ENCODE measurements around the gene TPSB2. TPM values are rescaled to one million over a fixed set of nuclear protein-coding genes. Genes with fewer than 3 reads are reported as not detected.

Gene TPSB2
- total RNA-seq, 4 donors from 2014 or later = 10.5 to 158 (median 40.1) TPM

DNA sequence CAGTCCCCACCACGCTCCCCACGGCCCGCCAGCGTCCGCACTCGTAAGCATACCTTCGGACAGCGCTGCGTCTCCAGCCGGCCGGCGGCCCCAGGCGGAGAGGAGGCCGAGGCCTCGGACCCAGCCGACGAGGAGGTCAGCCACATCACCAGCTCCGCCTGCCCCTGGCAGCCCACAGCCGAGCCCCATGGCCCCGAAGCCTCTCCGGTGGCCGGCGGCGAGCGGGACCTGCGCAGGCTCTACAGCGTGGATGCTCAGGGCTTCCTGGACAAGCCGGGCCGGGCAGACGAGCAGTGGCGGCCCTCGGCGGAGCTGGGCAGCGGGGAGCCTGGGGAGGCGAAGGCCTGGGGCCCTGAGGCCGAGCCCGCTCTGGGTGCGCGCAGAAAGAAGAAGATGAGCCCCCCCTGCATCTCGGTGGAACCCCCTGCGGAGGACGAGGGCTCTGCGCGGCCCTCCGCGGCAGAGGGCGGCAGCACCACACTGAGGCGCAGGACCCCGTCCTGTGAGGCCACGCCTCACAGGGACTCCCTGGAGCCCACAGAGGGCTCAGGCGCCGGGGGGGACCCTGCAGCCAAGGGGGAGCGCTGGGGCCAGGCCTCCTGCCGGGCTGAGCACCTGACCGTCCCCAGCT, 9.8 kb downstream of the TPSB2 start:
- TF ChIP-seq CTCF (IDR thresholded peaks at IDR 0.05) = no peak
- no peak for TF ChIP-seq POLR2A (IDR thresholded peaks at IDR 0.05)
- 91% methylated on average over 28 to 52 of the region's 55 CpGs for WGBS, 2 donors
- no peak for DNase-seq (ENCODE audit: low spot score in 2 of 2)
- intact Hi-C loops (cut with DNase I; ENCODE audit: low total_unique reads) = no loop called here
- H3K4me3 ChIP-seq (ENCODE audit: low read depth, poor library complexity, severe bottlenecking) = no peak overlapping the region

DNA sequence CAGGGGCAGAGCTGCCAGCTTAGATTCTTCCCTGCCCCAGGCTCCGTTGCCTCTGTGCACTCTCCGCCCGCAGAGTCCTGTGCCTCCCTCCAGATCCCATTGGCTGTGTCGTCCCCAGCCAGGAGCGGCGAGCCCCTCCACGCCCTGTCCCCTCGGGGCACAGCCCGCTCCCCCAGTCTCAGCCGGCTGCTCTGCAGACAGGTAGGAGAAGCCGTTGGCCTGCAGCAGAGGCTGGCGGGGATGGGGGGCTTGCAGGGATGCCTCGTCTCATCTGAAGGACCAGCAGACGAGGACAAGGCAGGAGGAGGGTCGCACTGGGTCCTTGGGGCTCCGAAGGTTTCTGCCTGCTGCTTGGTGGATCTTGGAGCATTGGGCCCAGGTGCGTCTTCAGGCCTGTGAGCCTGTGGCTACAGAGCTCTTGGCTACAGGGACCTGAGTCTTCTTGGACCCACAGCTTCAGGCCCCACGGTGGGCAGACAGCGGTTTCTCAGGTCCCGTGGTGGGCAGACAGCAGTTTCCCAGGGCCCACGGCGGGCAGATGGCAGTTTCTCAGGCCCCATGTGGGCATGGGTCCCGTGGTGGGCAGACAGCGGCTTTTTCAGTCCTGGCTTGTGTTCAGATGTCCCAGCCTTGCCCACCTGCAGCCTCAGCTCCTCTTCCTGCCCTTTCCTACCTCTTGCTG, 10.9 kb downstream of the TPSB2 start:
- 81 to 85% methylated on average over 17 to 24 of the region's 24 CpGs for WGBS, 2 donors
- H3K4me3 ChIP-seq (ENCODE audit: low read depth, poor library complexity, severe bottlenecking) = no peak overlapping the region
- intact Hi-C loops (cut with DNase I; ENCODE audit: low total_unique reads) = no loop called here
- TF ChIP-seq CTCF (IDR thresholded peaks at IDR 0.05) (no peak), POLR2A (IDR thresholded peaks at IDR 0.05) (no peak)
- no peak for DNase-seq (ENCODE audit: low spot score in 2 of 2)

- no peak overlapping the region for H3K4me3 ChIP-seq (ENCODE audit: low read depth, poor library complexity, severe bottlenecking)
- intact Hi-C loops (cut with DNase I; ENCODE audit: low total_unique reads) = no loop called here
- DNase-seq (ENCODE audit: low spot score in 2 of 2) = no peak
- 82 to 83% methylated on average over 47 to 49 of the region's 49 CpGs for WGBS, 2 donors
- TF ChIP-seq CTCF (IDR thresholded peaks at IDR 0.05) (no peak), POLR2A (IDR thresholded peaks at IDR 0.05) (no peak)
Measured at GRCh38 chr16:1218061-1218929, 11.7 kb downstream of the TPSB2 start.

- WGBS, 2 donors = 78 to 82% methylated on average over 23 to 24 of the region's 24 CpGs
- TF ChIP-seq CTCF (IDR thresholded peaks at IDR 0.05) (no peak), POLR2A (IDR thresholded peaks at IDR 0.05) (no peak)
- intact Hi-C loops (cut with DNase I; ENCODE audit: low total_unique reads) = no loop called here
- H3K4me3 ChIP-seq (ENCODE audit: low read depth, poor library complexity, severe bottlenecking) = no peak overlapping the region
- DNase-seq (ENCODE audit: low spot score in 2 of 2) = no peak
Measured at GRCh38 chr16:1217526-1217925, 12.5 kb downstream of the TPSB2 start.

GRCh38 chr16:1216681-1217400, 13.1 kb downstream of the TPSB2 start:
- no peak for DNase-seq (ENCODE audit: low spot score in 2 of 2)
- H3K4me3 ChIP-seq (ENCODE audit: low read depth, poor library complexity, severe bottlenecking) = no peak overlapping the region
- intact Hi-C loops (cut with DNase I; ENCODE audit: low total_unique reads) = no loop called here
- 52 to 67% methylated on average over 27 to 32 of the region's 32 CpGs for WGBS, 2 donors
- no peak for TF ChIP-seq CTCF (IDR thresholded peaks at IDR 0.05)
- no peak for TF ChIP-seq POLR2A (IDR thresholded peaks at IDR 0.05)

Measured in lower leg skin (tissue), 4 donors.